Measurements from ENCODE around the gene FCGR2B.
"Not testable (repeated sequence)": the region's sequence is repeated elsewhere in the genome, so short reads cannot be mapped to it uniquely, and the experiment has no call there.

FCGR2B gene

GRCh38 chr1:161691846-161692245 is 28.9 kb downstream of the FCGR2B start:
- H3K4me3 ChIP-seq (ENCODE audit: low read length) = no peak overlapping the region
- no peak for DNase-seq (ENCODE audit: low read depth, low spot score)

- DNase-seq (ENCODE audit: low read depth, low spot score); H3K4me3 ChIP-seq (ENCODE audit: low read length): not testable (repeated sequence)
Observed at GRCh38 chr1:161693020-161693712, 30.2 kb downstream of the FCGR2B start.

- DNase-seq (ENCODE audit: low read depth, low spot score); H3K4me3 ChIP-seq (ENCODE audit: low read length): not testable (repeated sequence)
Observed at GRCh38 chr1:161698302-161698701, 35.4 kb downstream of the FCGR2B start.

GRCh38 chr1:161702250-161702649 is 39.3 kb downstream of the FCGR2B start:
- DNase-seq (ENCODE audit: low read depth, low spot score) = no peak
- H3K4me3 ChIP-seq (ENCODE audit: low read length) = no peak overlapping the region

- no peak for DNase-seq (ENCODE audit: low read depth, low spot score)
- H3K4me3 ChIP-seq (ENCODE audit: low read length) = no peak overlapping the region
Observed at GRCh38 chr1:161705537-161705936, 42.6 kb downstream of the FCGR2B start.

- no peak overlapping the region for H3K4me3 ChIP-seq (ENCODE audit: low read length)
- DNase-seq (ENCODE audit: low read depth, low spot score) = no peak
Observed at GRCh38 chr1:161706113-161706481, 43.2 kb downstream of the FCGR2B start.

GRCh38 chr1:161706482-161707347 is 43.8 kb downstream of the FCGR2B start, which contains the start of gene FCRLA:
Gene FCRLA, plus strand, starts transcription at chr1:161707229. Its CDS starts 36 bp downstream, at chr1:161707265.
- no peak within 1 kb of the TSS for H3K4me3 ChIP-seq (ENCODE audit: low read length)
- DNase-seq (ENCODE audit: low read depth, low spot score) = no peak

- no peak overlapping the region for H3K4me3 ChIP-seq (ENCODE audit: low read length)
- DNase-seq (ENCODE audit: low read depth, low spot score) = no peak
Observed at GRCh38 chr1:161707503-161707902, 44.6 kb downstream of the FCGR2B start.

- H3K4me3 ChIP-seq (ENCODE audit: low read length) = no peak overlapping the region
- no peak for DNase-seq (ENCODE audit: low read depth, low spot score)
Observed at GRCh38 chr1:161709373-161709772, 46.4 kb downstream of the FCGR2B start.

GRCh38 chr1:161710560-161710959 is 47.6 kb downstream of the FCGR2B start:
- H3K4me3 ChIP-seq (ENCODE audit: low read length) = no peak overlapping the region
- no peak for DNase-seq (ENCODE audit: low read depth, low spot score)

GRCh38 chr1:161718559-161719324 is 55.8 kb downstream of the FCGR2B start:
- H3K4me3 ChIP-seq (ENCODE audit: low read length) = no peak overlapping the region
- DNase-seq (ENCODE audit: low read depth, low spot score) = no peak

GRCh38 chr1:161719325-161719611 is 56.3 kb downstream of the FCGR2B start:
- no peak overlapping the region for H3K4me3 ChIP-seq (ENCODE audit: low read length)
- no peak for DNase-seq (ENCODE audit: low read depth, low spot score)

GRCh38 chr1:161720422-161720821 is 57.5 kb downstream of the FCGR2B start:
- H3K4me3 ChIP-seq (ENCODE audit: low read length) = no peak overlapping the region
- DNase-seq (ENCODE audit: low read depth, low spot score) = no peak

GRCh38 chr1:161720956-161721737 is 58.2 kb downstream of the FCGR2B start, which contains the start of gene FCRLB:
Gene FCRLB, plus strand, starts transcription at chr1:161721544. Its CDS starts 1,129 bp downstream, at chr1:161722673.
- no peak within 1 kb of the TSS for H3K4me3 ChIP-seq (ENCODE audit: low read length)
- no peak for DNase-seq (ENCODE audit: low read depth, low spot score)

GRCh38 chr1:161721738-161722343 is 58.9 kb downstream of the FCGR2B start:
- H3K4me3 ChIP-seq (ENCODE audit: low read length) = no peak overlapping the region
- no peak for DNase-seq (ENCODE audit: low read depth, low spot score)

GRCh38 chr1:161722406-161722805 is 59.5 kb downstream of the FCGR2B start:
- no peak for DNase-seq (ENCODE audit: low read depth, low spot score)
- no peak overlapping the region for H3K4me3 ChIP-seq (ENCODE audit: low read length)

GRCh38 chr1:161723459-161724141 is 60.7 kb downstream of the FCGR2B start:
- DNase-seq (ENCODE audit: low read depth, low spot score) = no peak
- H3K4me3 ChIP-seq (ENCODE audit: low read length) = no peak overlapping the region

GRCh38 chr1:161725258-161725907 is 62.4 kb downstream of the FCGR2B start:
- peak overlapping the region; percentile 55; the same call in 1 of the 2 replicates for H3K4me3 ChIP-seq (ENCODE audit: low read length)
- DNase-seq (ENCODE audit: low read depth, low spot score) = not testable (repeated sequence)

All from Jurkat, Clone E6-1 (cell line).